ENCODE results near the gene TACR2.

Gene TACR2

GRCh38 chr10:69374242-69374641 lies 42.5 kb downstream of the TACR2 start:
- no peak for DNase-seq (ENCODE audit: low spot score)

DNA sequence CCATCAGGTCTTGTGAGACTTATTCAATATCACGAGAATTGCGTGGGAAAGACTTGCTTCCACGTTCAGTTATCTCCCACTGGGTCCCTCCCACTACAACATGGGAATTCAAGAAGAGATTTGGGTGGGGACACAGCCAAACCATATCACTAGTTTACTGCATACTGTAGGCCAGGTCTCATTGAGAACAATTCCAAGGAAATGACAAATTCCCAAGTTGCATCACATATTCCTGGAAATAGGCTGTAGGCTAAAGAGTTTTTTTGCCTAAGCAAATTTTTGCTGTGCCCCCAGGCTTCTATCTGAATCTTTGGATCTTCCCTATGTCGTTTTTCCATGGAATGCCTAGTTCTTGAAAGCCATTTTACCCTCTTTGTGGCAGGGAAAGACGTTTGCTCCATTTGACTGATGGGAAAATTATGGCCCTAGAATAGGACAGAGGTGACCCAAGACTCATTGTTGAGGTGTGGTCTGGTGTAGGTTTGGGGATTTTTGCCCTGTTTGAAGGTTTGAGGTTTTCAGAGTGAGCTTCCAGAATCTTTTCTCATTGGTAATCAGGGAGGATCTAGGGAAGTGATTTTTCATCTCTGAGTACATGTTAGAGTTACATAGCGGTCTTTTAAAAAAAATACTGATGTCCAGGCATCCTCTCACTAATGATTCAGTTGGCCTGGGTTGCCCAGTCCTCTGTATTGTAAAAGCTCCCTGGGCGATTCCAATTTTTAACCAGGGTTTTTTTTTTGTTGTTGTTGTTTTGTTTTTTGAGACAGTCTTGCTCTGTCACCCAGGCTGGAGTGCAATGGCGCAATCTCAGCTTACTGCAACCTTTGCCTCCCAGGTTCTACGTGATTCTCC lies 44.4 kb downstream of the TACR2 start:
- DNase-seq (ENCODE audit: low spot score) = no peak

DNA sequence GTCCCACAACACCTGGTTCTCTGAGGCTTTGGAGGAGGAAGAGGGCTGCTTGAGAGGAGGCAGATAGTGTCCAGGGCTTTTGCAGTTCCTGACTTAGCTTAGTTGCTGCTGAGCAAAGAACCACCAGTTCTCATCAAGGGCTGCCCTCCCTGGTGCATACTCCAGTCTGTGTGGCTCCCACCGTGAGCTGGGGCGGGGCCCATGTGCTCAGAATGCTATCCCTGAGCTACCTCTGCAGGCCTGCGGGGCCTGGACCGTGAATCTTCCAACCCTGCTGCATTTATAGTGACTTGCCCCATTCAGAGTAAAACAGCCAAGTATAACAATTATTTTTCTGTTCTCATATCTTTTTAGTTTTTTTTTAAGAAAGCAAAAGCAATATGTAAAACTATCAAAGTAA lies 49.2 kb downstream of the TACR2 start:
- no peak for DNase-seq (ENCODE audit: low spot score)

DNA sequence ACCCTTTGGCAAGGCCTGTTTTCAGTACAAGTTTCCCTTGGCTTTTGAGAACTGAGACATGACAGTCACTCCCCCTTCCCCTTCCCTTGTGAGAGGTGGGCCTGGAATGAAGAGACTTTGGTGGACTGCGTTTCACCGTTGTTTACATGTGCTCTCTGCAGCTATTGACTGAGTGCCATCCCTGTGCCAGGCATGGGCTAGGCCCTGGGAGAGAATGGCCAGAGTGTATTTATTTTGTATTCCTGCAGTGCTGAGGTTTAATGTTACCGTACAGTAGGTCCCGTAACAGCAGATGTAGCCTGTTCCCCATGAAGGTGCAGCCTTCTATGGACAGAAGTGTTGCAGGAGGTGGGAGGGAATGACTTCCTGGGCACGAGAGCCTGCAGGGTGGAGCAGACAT lies 50.0 kb downstream of the TACR2 start:
- no peak for DNase-seq (ENCODE audit: low spot score)

DNA sequence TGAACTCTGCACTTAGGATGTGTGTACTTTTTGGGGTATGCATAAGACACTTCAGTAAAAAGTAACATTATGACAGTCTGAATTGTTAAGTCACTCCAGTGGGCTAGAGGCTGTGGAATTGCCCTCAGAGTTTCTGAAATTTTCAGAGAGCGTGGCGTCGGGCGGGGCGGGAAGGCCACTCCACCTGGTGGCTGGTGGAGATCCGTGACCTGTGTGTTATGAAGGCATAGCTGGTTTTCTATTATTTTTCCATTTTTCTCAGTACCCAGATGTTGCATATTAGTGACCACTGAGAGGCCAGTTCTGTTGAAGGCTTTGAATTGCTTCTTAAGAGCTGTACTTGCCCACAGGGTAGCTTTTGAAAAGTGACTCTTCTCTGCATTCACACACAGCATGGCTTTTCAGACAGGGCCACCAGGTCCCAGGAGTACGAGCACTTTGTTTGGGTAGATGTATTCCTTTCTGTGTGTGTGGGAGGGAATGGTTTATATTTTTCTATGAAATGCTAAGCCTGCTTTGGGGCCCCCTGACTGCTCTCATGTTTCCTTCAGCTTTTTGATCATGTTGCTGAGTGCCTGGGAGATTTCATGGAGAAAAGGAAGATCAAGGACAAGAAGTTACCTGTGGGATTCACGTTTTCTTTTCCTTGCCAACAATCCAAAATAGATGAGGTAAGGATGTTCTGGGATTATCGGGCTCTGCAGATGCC lies 52.3 kb downstream of the TACR2 start:
- DNase-seq (ENCODE audit: low spot score) = no peak

GRCh38 chr10:69363666-69364065 lies 53.1 kb downstream of the TACR2 start:
- DNase-seq (ENCODE audit: low spot score) = no peak

DNA sequence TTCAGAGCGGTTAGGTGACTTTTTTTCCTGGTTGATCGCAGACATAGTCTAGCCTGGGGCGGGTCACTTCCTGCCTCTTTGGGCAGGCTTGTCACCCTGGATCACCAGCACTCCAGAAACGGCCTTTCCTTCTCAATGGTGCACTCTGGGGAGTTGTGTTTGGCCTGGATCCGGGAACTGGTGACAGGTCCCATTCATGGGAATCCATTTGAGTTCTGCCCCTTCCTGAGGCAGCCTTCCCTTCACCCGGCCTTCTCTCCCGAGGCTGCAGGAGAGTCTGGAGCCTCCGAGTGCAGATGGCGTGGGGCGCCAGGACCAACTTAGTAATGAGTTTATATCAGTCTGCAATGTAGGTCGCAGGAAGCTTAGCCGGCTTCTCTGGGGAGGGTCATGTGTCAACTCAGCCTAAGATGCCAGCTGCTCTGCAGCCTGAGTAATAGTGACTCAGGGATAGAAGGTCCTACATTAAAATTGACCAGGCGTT lies 54.2 kb downstream of the TACR2 start:
- DNase-seq (ENCODE audit: low spot score) = peak; percentile 67

GRCh38 chr10:69361303-69361614 lies 55.5 kb downstream of the TACR2 start:
- no peak for DNase-seq (ENCODE audit: low spot score)

DNA sequence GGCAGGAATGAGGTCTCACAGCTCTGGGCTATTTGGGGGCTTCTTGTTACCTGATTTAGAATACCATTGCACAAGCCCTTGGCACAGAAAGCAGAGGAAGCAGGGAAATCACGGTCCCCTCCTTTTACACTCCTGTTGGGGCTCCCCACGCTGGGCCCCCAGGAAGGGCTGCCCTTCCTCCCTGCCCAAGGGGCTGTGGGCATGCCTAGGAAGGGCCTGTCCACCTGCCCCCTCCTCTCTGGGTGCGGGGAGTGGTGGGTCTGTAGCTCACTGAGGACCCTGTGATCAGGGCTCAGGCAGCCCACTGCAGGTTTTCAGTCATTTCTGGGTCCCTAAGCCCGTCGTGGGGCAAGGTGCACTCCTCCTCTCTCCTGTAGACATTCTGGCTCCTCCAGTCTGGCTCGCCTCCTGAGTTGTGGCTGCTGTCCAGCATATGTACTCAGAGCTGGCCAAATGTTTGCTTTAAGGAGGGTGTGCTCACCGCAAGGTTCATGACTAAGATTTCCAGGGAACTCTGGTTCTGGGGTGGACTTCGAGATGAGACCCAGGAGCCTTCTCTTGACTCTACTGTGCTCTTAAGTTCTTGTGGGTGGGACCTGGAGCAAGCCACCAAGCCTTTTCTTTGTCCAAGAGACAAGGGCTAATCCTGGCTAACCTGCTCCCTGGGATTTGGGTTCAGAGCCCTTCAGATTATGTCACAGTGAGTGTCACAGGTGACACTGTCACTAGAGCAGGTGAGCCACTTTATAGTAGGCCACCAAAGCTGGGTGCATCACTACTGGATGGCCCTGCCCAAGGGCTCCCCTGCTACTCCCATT lies 56.0 kb downstream of the TACR2 start:
- peak; percentile 85 for DNase-seq (ENCODE audit: low spot score)

DNA sequence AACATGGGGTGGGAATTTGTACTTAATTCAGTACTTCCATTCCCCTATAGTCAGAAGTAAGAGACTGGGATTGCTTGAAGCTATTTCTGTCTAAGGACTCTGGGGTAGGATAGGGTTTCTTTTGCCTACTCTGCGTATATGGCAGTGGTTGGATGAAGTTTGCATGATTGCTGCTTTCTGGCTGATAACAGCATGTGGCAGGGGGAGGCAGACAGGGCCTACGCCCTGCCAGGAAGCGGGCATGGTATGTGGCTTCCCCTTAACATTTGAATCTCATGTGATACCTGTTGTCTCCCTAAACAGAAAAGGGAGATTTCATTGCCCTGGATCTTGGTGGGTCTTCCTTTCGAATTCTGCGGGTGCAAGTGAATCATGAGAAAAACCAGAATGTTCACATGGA lies 57.1 kb downstream of the TACR2 start:
- no peak for DNase-seq (ENCODE audit: low spot score)

- DNase-seq (ENCODE audit: low spot score) = no peak
Observed at GRCh38 chr10:69359148-69359547, 57.6 kb downstream of the TACR2 start.

DNA sequence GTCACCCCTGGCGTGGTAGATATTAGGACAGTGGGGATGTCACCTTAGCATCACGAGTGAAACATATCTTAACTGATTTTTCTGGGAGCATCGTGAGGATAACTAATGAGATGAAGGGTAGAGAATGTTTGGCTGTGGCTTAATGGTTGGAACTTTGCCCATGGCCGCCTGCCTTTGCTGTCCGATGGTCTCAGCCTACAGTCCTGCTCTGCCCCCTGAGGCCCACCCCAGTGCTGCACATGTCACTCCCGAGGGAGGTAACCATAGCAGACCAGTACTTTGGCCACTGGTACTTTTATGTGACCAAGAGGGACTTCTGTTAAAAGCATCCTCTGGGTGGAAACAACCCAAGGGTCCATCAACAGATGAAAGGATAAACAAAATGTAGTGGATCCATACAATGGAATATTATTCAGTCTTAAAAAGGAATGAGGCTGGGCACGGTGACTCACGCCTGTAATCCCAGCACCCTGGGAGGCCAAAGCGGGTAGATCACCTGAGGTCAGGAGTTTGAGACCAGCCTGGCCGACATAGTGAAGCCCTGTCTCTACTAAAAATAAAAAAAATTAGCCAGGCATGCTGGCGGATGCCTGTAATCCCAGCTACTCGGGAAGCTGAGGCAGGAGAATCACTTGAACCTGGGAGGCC lies 58.4 kb downstream of the TACR2 start:
- no peak for DNase-seq (ENCODE audit: low spot score)

- DNase-seq (ENCODE audit: low spot score) = no peak
Observed at GRCh38 chr10:69356187-69356586, 60.5 kb downstream of the TACR2 start.

GRCh38 chr10:69353977-69354635 lies 62.6 kb downstream of the TACR2 start:
- DNase-seq (ENCODE audit: low spot score) = no peak
